IMR-90 (cell line): ENCODE results near the gene TMEM126A. TPM values are rescaled to one million over a fixed set of nuclear protein-coding genes. Genes with fewer than 3 reads are reported as not detected.

Source experiments
- ATAC-seq: fragments of 200-7000 bp; cut with Tn5 transposase; 2 replicates; pipeline ENCODE4 v1.9.1; 2020; ENCODE audit warnings: low read depth, mild to moderate bottlenecking, moderate library complexity
- BruUV-seq: library from RNA; stranded (reverse); fragments of 400-500 nt; replicated peaks from 2 replicates; lab custom pipeline; 2021; lab: Mats Ljungman, UMichigan
- CTCF ChIA-PET: fragments of 300-600 bp; formaldehyde crosslinking; extraction: SDS; loops from one replicate; lab custom pipeline; 2021; ENCODE audit warnings: antibody characterized with exemption; lab: Yijun Ruan, JAX
- POLR2A ChIA-PET: fragments of 300-600 bp; sonication (Branson Sonifier 250); formaldehyde crosslinking; loops from one replicate; lab custom pipeline; 2022; ENCODE audit warnings: antibody characterized with exemption; ENCODE audit not compliant: unreplicated experiment; lab: Charles Lee
- DNase-seq: peaks from one replicate; pipeline ENCODE4 v3.0.0; 2013
- H2AFZ ChIP-seq: replicated peaks from 2 replicates; pipeline ENCODE3; 2013; ENCODE audit warnings: low read length, mild to moderate bottlenecking; ENCODE audit not compliant: poor library complexity
- H2AK5ac ChIP-seq: 2 replicates; pipeline ENCODE4 v1.6.1; 2013; ENCODE audit warnings: low read depth, low read length, inconsistent platforms
- H2AK9ac ChIP-seq: replicated peaks from 2 replicates; pipeline ENCODE3; 2013; ENCODE audit warnings: mild to moderate bottlenecking, low read depth, low read length, moderate library complexity; ENCODE audit not compliant: poor library complexity
- H2BK120ac ChIP-seq: 2 replicates; pipeline ENCODE4 v1.6.1; 2013; ENCODE audit warnings: low read depth, low read length, inconsistent platforms
- H2BK15ac ChIP-seq: 3 replicates; pipeline ENCODE4 v1.6.1; 2013; ENCODE audit warnings: low read depth, low read length, inconsistent platforms
- H2BK20ac ChIP-seq: 2 replicates; pipeline ENCODE4 v1.6.1; 2013; ENCODE audit warnings: low read depth, mild to moderate bottlenecking, inconsistent platforms, low read length, moderate library complexity
- H2BK5ac ChIP-seq: 2 replicates; pipeline ENCODE4 v1.6.1; 2013; ENCODE audit warnings: mild to moderate bottlenecking, low read depth, low read length, inconsistent platforms; ENCODE audit not compliant: poor library complexity, severe bottlenecking
- H3K14ac ChIP-seq: replicated peaks from 2 replicates; pipeline ENCODE4 v1.6.1; 2013; ENCODE audit warnings: low read depth, low read length, inconsistent platforms
- H3K18ac ChIP-seq: 2 replicates; pipeline ENCODE4 v1.6.1; 2013; ENCODE audit warnings: low read depth, low read length, control low read depth
- H3K23ac ChIP-seq: 2 replicates; pipeline ENCODE4 v1.6.1; 2013; ENCODE audit warnings: low read depth, low read length, inconsistent platforms
- H3K27ac ChIP-seq: 2 replicates; pipeline ENCODE4 v1.5.1; 2013; ENCODE audit warnings: mild to moderate bottlenecking, control low read depth, low read length; ENCODE audit not compliant: insufficient read depth
- H3K27me3 ChIP-seq: 2 replicates; pipeline ENCODE4 v1.6.1; 2013; ENCODE audit warnings: low read length; ENCODE audit not compliant: control insufficient read depth, insufficient read depth
- H3K36me3 ChIP-seq: 2 replicates; pipeline ENCODE4 v1.6.1; 2013; ENCODE audit warnings: low read length, mixed read lengths; ENCODE audit not compliant: control insufficient read depth, insufficient read depth
- H3K4ac ChIP-seq: 2 replicates; pipeline ENCODE4 v1.6.1; 2013; ENCODE audit warnings: low read depth, low read length, inconsistent platforms
- H3K4me1 ChIP-seq: 2 replicates; pipeline ENCODE4 v1.6.1; 2013; ENCODE audit warnings: low read length, mixed read lengths; ENCODE audit not compliant: control insufficient read depth, insufficient read depth
- H3K4me2 ChIP-seq: 2 replicates; pipeline ENCODE4 v1.6.1; 2013; ENCODE audit warnings: low read depth, mild to moderate bottlenecking, control low read depth, low read length, moderate library complexity
- H3K4me3 ChIP-seq: 2 replicates; pipeline ENCODE4 v1.5.1; 2013; ENCODE audit warnings: low read depth, mild to moderate bottlenecking, control low read depth, low read length, moderate library complexity; ENCODE audit not compliant: insufficient read depth
- H3K56ac ChIP-seq: 2 replicates; pipeline ENCODE4 v1.6.1; 2013; ENCODE audit warnings: low read length, inconsistent platforms; ENCODE audit not compliant: insufficient read depth; ENCODE audit errors: extremely low read depth
- H3K79me1 ChIP-seq, 2 experiments: 2 replicates each; pipeline ENCODE4 v1.6.1; 2013; ENCODE audit warnings: low read length in 2 of 2, inconsistent platforms in 1 of 2, low read depth in 1 of 2
- H3K9ac ChIP-seq: 2 replicates; pipeline ENCODE4 v1.6.1; 2013; ENCODE audit warnings: low read depth, low read length, control low read depth
- H3K9me1 ChIP-seq: 2 replicates; pipeline ENCODE4 v1.6.1; 2013; ENCODE audit warnings: low read length, inconsistent platforms; ENCODE audit not compliant: insufficient read depth
- H3K9me3 ChIP-seq: 2 replicates; pipeline ENCODE4 v1.6.1; 2013; ENCODE audit warnings: low read length; ENCODE audit not compliant: control insufficient read depth, insufficient read depth
- H4K20me1 ChIP-seq: 2 replicates; pipeline ENCODE4 v1.6.1; 2013; ENCODE audit warnings: low read length, inconsistent platforms; ENCODE audit not compliant: insufficient read depth
- H4K5ac ChIP-seq: 2 replicates; pipeline ENCODE4 v1.6.1; 2013; ENCODE audit warnings: mild to moderate bottlenecking, low read depth, low read length, control low read depth
- H4K8ac ChIP-seq, 2 experiments: 2 replicates each; pipeline ENCODE4 v1.6.1; 2013; ENCODE audit warnings: low read depth in 2 of 2, low read length in 2 of 2, control low read depth in 1 of 2, inconsistent platforms in 1 of 2
- H4K91ac ChIP-seq: 2 replicates; pipeline ENCODE4 v1.6.1; 2013; ENCODE audit warnings: low read depth, low read length, inconsistent platforms; ENCODE audit not compliant: insufficient read depth
- CEBPB ChIP-seq: IDR thresholded peaks from 2 replicates; pipeline ENCODE4 v1.6.1; 2012; ENCODE audit warnings: low read depth, low read length, improper control_type of control experiment
- CHD1 ChIP-seq: IDR thresholded peaks from 2 replicates; pipeline ENCODE4 v1.6.1; 2012; ENCODE audit warnings: low read depth, low read length, improper control_type of control experiment
- MAFK ChIP-seq: IDR thresholded peaks from 2 replicates; pipeline ENCODE4 v1.6.1; 2012; ENCODE audit warnings: low read depth, low read length, improper control_type of control experiment
- MAZ ChIP-seq: IDR thresholded peaks from 2 replicates; pipeline ENCODE4 v1.6.1; 2012; ENCODE audit warnings: low read depth, mild to moderate bottlenecking, low read length, improper control_type of control experiment, moderate library complexity, borderline replicate concordance
- MXI1 ChIP-seq: IDR thresholded peaks from 2 replicates; pipeline ENCODE4 v1.6.1; 2012; ENCODE audit warnings: low read depth, mild to moderate bottlenecking, low read length, moderate library complexity, borderline replicate concordance
- RFX5 ChIP-seq: IDR thresholded peaks from 2 replicates; pipeline ENCODE4 v1.8.0; 2012; ENCODE audit warnings: low read depth, mild to moderate bottlenecking, low read length, moderate library complexity
- SMC3 ChIP-seq: fragments of 150-350 bp; IDR thresholded peaks from 2 replicates; pipeline ENCODE4 v1.6.1; 2016; ENCODE audit warnings: low read depth, mild to moderate bottlenecking, antibody characterized with exemption, low read length, moderate library complexity
- WGBS, 2 experiments: methylation state at CpG; one replicate each; pipeline versions ENCODE4 v1.1.5 to v1.1.7; 2013; ENCODE audit warnings: missing lambda C conversion rate in 2 of 2; ENCODE audit not compliant: insufficient read length in 1 of 2; ENCODE audit errors: extremely low coverage in 2 of 2; 5-methylcytosine and 5-hydroxymethylcytosine counted together
- dilution Hi-C: fragments of 300-500 bp; cut with HindIII; formaldehyde crosslinking; loops from one replicate; pipeline ENCODE4 v1.14.3; 2018; ENCODE audit warnings: low sequenced_read_pairs; ENCODE audit not compliant: unreplicated experiment
- in situ Hi-C: fragments of 300-500 bp; cut with MboI; formaldehyde crosslinking; loops from 3 replicates; pipeline ENCODE4 v1.14.3; 2019; ENCODE audit warnings: low sequenced_read_pairs, inconsistent platforms, mixed read lengths
- intact Hi-C: fragments of 100-400 bp; cut with micrococcal nuclease; formaldehyde crosslinking; loops from 2 replicates; pipeline ENCODE4 v1.10.0; 2022
- polyA plus RNA-seq, 3 experiments: library from polyadenylated mRNA; depleted of rRNA; stranded (reverse); fragments of >200 nt; gene quantifications; 2 replicates each; pipeline ENCODE4 v1.2.3, GENCODE V29; 2012; ENCODE audit warnings: low replicate concordance in 1 of 3
- total RNA-seq: library from RNA; depleted of rRNA; stranded (reverse); fragments of >200 nt; gene quantifications from 2 replicates; pipeline ENCODE4 v1.2.3, GENCODE V29; 2012
- TF ChIP-seq, protein P1 (sequence below): fragments of 150-350 bp; IDR thresholded peaks from 2 replicates; pipeline ENCODE4 v1.6.1; 2017; ENCODE audit warnings: mild to moderate bottlenecking, antibody characterized with exemption, low read length, low read depth

The TMEM126A gene
- total and polyA plus RNA-seq, 2 of the 4 experiments (the other 2 are of a cell fraction): 34.9 to 60.4 TPM

DNA sequence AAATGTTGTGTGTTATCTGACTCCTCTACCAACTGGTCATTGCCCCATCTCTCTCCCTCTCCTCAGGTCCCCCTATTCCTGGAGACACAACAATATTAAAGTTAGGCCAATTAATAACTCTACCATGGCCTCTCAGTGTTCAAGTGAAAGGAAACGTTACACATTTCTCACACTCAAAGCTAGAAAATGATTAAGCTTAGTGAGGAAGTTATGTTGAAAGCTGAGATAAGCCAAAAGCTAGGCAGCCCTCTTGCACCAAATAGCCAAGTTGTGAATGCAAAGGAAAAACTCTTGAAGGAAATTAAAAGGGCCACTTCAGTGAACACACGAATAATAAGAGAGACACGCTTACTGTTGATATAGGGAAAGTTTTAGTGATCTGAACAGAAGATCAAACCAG lies 27.5 kb upstream of the TMEM126A start:
- BruUV-seq: no TSS peak

More for the DNA sequence above, 27.5 kb upstream of the TMEM126A start:
- H3K4me3 ChIP-seq: no peak overlapping the region
- ATAC-seq (no peak), DNase-seq (no peak)
- no peak overlapping the region for H4K91ac ChIP-seq
- no peak overlapping the region for H3K56ac ChIP-seq
- no peak overlapping the region for H2BK15ac ChIP-seq
- dilution Hi-C loops (no loop called here), intact Hi-C loops (no loop called here), in situ Hi-C loops (no loop called here)
- H3K4me1 ChIP-seq: no peaks in the 10 kb centered on the region
- WGBS, 2 experiments: no CpG with 5 or more reads among the region's 3 CpGs
- no peaks in the 10 kb centered on the region for H3K79me1 ChIP-seq
- H4K8ac ChIP-seq: no peak overlapping the region
- H3K27me3 ChIP-seq: no peaks in the 10 kb centered on the region; the same call in 1 of the 2 replicates
- H3K27ac ChIP-seq: no peak overlapping the region
- no peak overlapping the region for H3K4ac ChIP-seq
- H2AK5ac ChIP-seq: no peak overlapping the region
- ChIA-PET POLR2A (no interaction called here), CTCF (interaction anchor here (0.6 kb wide), 2 partner anchors 196 to 1252 kb away, joined by 3 to 4 read pairs; no protein-coding TSS in a partner anchor)
- no peak overlapping the region for H2AK9ac ChIP-seq
- no peak overlapping the region for H3K23ac ChIP-seq
- no peak overlapping the region for H2BK5ac ChIP-seq
- H3K9me3 ChIP-seq: no peaks in the 10 kb centered on the region
- no peak overlapping the region for H3K18ac ChIP-seq
- H3K9ac ChIP-seq: no peak overlapping the region
- H3K36me3 ChIP-seq: no peaks in the 10 kb centered on the region
- no peak overlapping the region for H3K4me2 ChIP-seq
- no peak for TF ChIP-seq SMC3
- TF ChIP-seq MAZ: no peak
- TF ChIP-seq CHD1: no peak
- TF ChIP-seq, protein P1, sequence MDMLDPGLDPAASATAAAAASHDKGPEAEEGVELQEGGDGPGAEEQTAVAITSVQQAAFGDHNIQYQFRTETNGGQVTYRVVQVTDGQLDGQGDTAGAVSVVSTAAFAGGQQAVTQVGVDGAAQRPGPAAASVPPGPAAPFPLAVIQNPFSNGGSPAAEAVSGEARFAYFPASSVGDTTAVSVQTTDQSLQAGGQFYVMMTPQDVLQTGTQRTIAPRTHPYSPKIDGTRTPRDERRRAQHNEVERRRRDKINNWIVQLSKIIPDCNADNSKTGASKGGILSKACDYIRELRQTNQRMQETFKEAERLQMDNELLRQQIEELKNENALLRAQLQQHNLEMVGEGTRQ: no peak
- no peak for TF ChIP-seq MAFK
- no peak for TF ChIP-seq CEBPB
- TF ChIP-seq MXI1: no peak
- TF ChIP-seq RFX5: no peak
- no peaks in the 10 kb centered on the region for H3K9me1 ChIP-seq
- H2BK120ac ChIP-seq: no peak overlapping the region
- H2AFZ ChIP-seq: no peak overlapping the region
- no peaks in the 10 kb centered on the region for H4K20me1 ChIP-seq
- no peak overlapping the region for H4K5ac ChIP-seq
- H2BK20ac ChIP-seq: no peak overlapping the region
- H3K14ac ChIP-seq: no peak overlapping the region
